HG03571 (cell line): ENCODE results near the gene MGAT1.
"Not testable (repeated sequence)": the region's sequence is repeated elsewhere in the genome, so short reads cannot be mapped to it uniquely, and the experiment has no call there.

Experiments
- ATAC-seq: cut with Tn5 transposase; IDR thresholded peaks from one replicate; pipeline ENCODE4 v1.9.1; 2021; ENCODE audit not compliant: unreplicated experiment

The MGAT1 gene

GRCh38 chr5:180802325-180803180 lies at the start of gene MGAT1:
MGAT1 (minus strand) TSS chr5:180802806; CDS start chr5:180792971, 9,835 bp downstream.
- ATAC-seq, result peak; percentile 44

GRCh38 chr5:180850434-180851078 lies 48.0 kb upstream of the MGAT1 start:
- no peak for ATAC-seq

DNA sequence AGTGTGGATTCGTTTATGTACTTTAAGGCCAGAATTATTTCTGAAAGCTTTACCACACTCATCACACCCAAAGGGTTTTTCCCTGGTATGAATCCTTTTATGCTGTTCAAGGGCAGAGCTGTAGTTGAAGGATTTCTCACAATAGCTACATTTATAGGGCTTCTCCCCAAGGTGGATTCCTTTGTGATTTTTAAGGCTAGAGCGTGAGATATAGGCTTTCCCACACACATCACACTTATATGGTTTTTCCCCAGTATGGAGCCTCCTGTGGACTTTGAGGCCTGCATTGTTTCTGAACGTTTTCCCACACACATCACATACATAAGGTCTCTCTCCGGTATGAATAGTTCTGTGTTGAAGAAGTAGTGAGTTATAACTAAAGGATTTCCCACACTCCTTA lies 47.2 kb upstream of the MGAT1 start:
- ATAC-seq, result no peak

- ATAC-seq, result no peak
These were observed 46.3 kb upstream of the MGAT1 start for GRCh38 chr5:180848878-180849277.

GRCh38 chr5:180848265-180848664 lies 45.7 kb upstream of the MGAT1 start:
- no peak for ATAC-seq

DNA sequence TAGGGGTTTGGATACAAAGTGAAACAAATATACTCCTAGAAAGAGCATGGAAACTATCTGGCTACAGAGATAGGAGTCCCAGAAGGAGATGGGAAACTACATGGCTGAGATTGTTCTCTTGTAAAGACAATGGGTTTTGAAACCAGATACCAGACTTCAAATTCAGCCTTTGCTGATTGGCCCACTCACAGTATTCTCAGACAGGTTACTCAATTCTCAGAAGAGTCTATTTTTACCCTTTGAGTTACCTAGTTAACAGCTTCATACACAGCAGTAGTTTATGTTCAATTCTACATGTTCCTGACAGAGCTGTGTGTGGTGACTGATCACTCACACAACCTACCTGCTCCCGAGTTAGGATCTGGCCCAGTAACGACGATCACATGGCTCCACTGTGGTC lies 44.4 kb upstream of the MGAT1 start:
- no peak for ATAC-seq

DNA sequence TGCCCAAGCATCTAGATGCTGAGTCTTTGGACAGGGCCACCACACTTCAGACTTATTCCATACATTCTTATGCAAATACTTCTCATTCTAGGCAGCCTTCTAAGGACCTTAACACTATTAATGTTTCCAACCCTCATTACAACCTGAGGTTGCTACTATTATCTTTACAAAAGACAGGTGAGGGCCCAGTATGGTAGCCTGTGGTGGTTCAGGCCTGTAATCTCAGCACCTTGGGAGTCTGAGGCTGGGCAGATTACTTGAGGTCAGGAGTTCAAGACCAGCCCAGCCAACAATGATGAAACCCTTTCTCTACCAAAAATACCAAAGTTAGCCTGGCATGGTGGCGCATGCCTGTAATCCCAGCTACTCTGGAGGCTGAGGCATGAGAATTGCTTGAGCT lies 42.3 kb upstream of the MGAT1 start:
- no peak for ATAC-seq

DNA sequence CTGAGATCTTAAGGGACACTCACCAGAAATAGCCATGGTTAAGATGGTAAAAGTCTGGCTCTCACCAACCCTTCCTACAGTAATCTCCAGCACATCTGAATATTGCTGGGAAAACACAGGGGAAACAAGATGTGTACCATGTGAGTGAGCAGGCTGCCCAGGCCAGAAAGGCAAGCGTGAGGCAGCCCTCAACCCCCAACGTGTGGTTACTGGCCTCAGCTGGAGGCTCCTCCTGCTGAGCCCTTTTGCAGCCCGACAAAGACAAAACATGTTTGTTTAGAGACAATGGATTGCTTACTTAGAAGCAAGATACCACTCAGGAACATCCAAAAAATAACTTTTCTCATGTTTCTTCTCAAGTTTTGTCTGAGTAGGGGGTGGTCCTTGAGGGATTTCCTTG lies 41.8 kb upstream of the MGAT1 start:
- ATAC-seq, result no peak

DNA sequence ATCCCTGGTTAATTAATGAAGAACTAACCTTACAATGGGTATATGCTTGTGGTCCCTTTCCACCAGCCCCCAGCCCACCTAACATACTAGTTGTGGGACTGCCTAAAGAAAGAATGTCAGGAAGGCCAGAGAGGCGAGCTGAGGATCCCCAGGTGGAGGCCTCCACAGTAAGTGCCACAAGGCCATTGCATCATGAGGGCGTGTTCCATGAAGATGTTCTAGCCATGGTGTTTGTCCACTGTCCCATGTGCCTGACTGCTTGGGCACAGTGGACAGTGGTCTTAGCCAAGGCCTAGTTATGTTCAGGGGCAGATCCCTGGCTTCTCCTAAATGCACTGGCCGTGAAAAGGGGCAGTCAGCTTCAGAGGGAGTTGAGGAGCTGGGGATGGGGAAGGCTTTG lies 37.3 kb upstream of the MGAT1 start:
- no peak for ATAC-seq

- no peak for ATAC-seq
These were observed 36.6 kb upstream of the MGAT1 start for GRCh38 chr5:180839227-180839626.

GRCh38 chr5:180837478-180837877 lies 34.9 kb upstream of the MGAT1 start:
- ATAC-seq, result no peak

GRCh38 chr5:180832638-180833068 lies 30.0 kb upstream of the MGAT1 start:
- peak; percentile 54 for ATAC-seq

DNA sequence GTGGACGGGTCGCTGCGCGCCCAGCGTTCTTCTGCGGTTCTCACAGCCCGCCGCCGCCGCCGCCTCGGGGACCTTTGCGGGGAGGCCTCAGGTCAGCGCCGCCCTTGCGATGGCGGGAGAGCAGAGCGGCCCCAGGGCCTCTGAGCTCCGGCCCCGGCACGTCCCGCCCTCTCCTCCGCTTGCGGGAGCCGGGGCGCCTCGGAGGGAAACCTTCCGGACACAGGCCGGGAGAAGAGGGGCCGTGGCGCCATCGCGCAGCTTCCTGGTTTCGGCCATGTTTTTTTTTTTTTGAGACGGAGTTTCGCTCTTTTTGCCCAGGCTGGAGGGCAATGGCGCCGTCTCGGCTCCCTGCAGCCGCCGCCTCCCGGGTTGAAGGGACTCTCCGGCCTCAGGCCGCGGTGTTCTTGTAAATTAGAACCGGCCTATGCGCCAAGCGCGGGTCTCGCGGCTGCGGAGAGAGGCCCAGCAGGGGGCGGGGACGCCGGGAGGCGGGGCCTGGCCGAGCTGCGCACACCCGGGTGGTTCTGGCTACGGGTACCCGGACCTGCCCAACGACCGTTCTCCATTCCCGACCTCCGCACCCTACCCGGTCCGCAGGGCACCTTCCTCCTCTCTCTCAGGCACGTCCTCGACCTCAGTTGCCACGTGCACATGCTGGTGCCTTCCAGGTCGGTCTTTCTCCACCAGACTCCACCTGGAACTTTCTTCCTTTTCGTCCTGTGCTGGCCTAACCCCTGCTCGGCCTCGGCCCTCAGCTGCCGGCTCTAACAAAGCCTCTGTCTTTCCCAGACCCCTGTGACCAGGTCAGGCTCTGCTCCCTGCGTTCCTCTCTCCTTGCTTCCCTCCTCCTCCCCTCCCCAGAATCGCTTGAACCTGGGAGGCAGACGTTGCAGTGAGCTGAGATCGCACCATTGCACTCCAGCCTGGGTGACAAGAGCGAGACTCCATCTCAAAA lies 28.8 kb upstream of the MGAT1 start:
- peak; percentile 72 for ATAC-seq

GRCh38 chr5:180830253-180831138 lies 27.9 kb upstream of the MGAT1 start:
- ATAC-seq, result peak; percentile 34

GRCh38 chr5:180829726-180830125 lies 27.1 kb upstream of the MGAT1 start:
- ATAC-seq, result no peak

DNA sequence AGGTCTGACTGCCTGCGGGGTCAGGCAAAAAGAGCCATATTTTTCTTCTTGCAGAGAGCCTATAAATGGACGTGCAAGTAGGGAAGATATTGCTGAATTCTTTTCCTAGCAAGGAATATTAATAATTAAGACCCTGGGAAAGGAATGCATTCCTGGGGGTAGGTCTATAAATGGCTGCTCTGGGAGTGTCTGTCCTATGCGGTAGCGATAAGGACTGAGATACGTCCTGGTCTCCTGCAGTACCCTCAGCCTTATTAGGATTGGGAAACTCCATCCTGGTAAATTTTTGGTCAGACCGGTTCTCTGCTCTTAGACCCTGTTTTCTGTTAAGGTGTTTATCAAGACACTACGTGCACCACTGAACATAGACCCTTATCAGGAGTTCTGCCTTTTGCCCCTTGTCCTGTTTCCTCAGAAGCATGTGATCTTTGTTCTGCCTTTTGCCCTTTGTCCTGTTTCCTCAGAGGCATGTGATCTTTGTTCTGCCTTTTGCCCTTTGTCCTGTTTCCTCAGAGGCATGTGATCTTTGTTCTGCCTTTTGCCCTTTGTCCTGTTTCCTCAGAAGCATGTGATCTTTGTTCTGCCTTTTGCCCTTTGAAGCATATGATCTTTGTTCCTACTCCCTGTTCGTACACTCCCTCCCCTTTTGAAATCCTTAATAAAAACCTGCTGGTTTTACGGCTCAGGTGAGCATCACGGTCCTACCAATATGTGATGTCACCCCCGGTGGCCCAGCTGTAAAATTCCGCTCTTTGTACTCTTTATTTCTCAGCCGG lies 26.3 kb upstream of the MGAT1 start:
- ATAC-seq, result not testable (repeated sequence)

- ATAC-seq, result not testable (repeated sequence)
These were observed 24.8 kb upstream of the MGAT1 start for GRCh38 chr5:180827374-180827773.

GRCh38 chr5:180825768-180826525 lies 23.3 kb upstream of the MGAT1 start:
- no peak for ATAC-seq
